ENCODE results near the gene NEURL2. TPM values are rescaled to one million over a fixed set of nuclear protein-coding genes. Genes with fewer than 3 reads are reported as not detected.
"Not testable (repeated sequence)": the region's sequence is repeated elsewhere in the genome, so short reads cannot be mapped to it uniquely, and the experiment has no call there.

The NEURL2 gene
- 7.1 and 8.9 TPM in 2 replicates for total RNA-seq (2014; rRNA removed; shearing (Covaris generic))
- polyA plus RNA-seq (2015; cell fraction: cytosol; rRNA removed), result 5.3 and 8.8 TPM in 2 replicates
- 18.6 and 23.3 TPM in 2 replicates for polyA plus RNA-seq (2015; cell fraction: nucleus; rRNA removed)

- DNase-seq (ENCODE audit: low read depth, low spot score), result peak; percentile 88
- in situ Hi-C loops (cut with HindIII; ENCODE audit: low pct_unique_long_range_greater_than_20kb, low sequenced_read_pairs), result no loop called here
These were observed at the start of gene NEURL2, which contains the start of gene CTSA for GRCh38 chr20:45890985-45891983. Gene NEURL2 (minus strand): TSS chr20:45891208. CDS start chr20:45890991, 217 bp downstream. Gene CTSA (plus strand): TSS chr20:45891335. CDS start chr20:45891569, 234 bp downstream.

- in situ Hi-C loops (cut with HindIII; ENCODE audit: low pct_unique_long_range_greater_than_20kb, low sequenced_read_pairs), result no loop called here
- no peak for DNase-seq (ENCODE audit: low read depth, low spot score)
These were observed 49.5 kb upstream of the NEURL2 start for GRCh38 chr20:45940469-45940868.

- in situ Hi-C loops (cut with HindIII; ENCODE audit: low pct_unique_long_range_greater_than_20kb, low sequenced_read_pairs), result no loop called here
- no peak for DNase-seq (ENCODE audit: low read depth, low spot score)
These were observed 49.0 kb upstream of the NEURL2 start for GRCh38 chr20:45940053-45940452.

- no peak for DNase-seq (ENCODE audit: low read depth, low spot score)
- in situ Hi-C loops (cut with HindIII; ENCODE audit: low pct_unique_long_range_greater_than_20kb, low sequenced_read_pairs), result no loop called here
These were observed 47.9 kb upstream of the NEURL2 start for GRCh38 chr20:45938727-45939438.

- DNase-seq (ENCODE audit: low read depth, low spot score), result no peak
- in situ Hi-C loops (cut with HindIII; ENCODE audit: low pct_unique_long_range_greater_than_20kb, low sequenced_read_pairs), result no loop called here
These were observed 46.8 kb upstream of the NEURL2 start for GRCh38 chr20:45937765-45938164.

- DNase-seq (ENCODE audit: low read depth, low spot score), result no peak
- in situ Hi-C loops (cut with HindIII; ENCODE audit: low pct_unique_long_range_greater_than_20kb, low sequenced_read_pairs), result no loop called here
These were observed 44.5 kb upstream of the NEURL2 start for GRCh38 chr20:45935416-45936046.

GRCh38 chr20:45934586-45935415 lies 43.8 kb upstream of the NEURL2 start, which contains the start of gene PCIF1:
Gene PCIF1 (plus strand): TSS chr20:45934683. CDS start chr20:45939000, 4,317 bp downstream.
- peak; percentile 99 for DNase-seq (ENCODE audit: low read depth, low spot score)
- in situ Hi-C loops (cut with HindIII; ENCODE audit: low pct_unique_long_range_greater_than_20kb, low sequenced_read_pairs), result no loop called here

- in situ Hi-C loops (cut with HindIII; ENCODE audit: low pct_unique_long_range_greater_than_20kb, low sequenced_read_pairs), result no loop called here
- peak; percentile 55 for DNase-seq (ENCODE audit: low read depth, low spot score)
These were observed 43.1 kb upstream of the NEURL2 start for GRCh38 chr20:45934046-45934585.

GRCh38 chr20:45933266-45934045 lies 42.4 kb upstream of the NEURL2 start:
- in situ Hi-C loops (cut with HindIII; ENCODE audit: low pct_unique_long_range_greater_than_20kb, low sequenced_read_pairs), result no loop called here
- peak; percentile 80 for DNase-seq (ENCODE audit: low read depth, low spot score)

- in situ Hi-C loops (cut with HindIII; ENCODE audit: low pct_unique_long_range_greater_than_20kb, low sequenced_read_pairs); DNase-seq (ENCODE audit: low read depth, low spot score): not testable (repeated sequence)
These were observed 40.7 kb upstream of the NEURL2 start for GRCh38 chr20:45931680-45932079.

- in situ Hi-C loops (cut with HindIII; ENCODE audit: low pct_unique_long_range_greater_than_20kb, low sequenced_read_pairs), result no loop called here
- no peak for DNase-seq (ENCODE audit: low read depth, low spot score)
These were observed 36.3 kb upstream of the NEURL2 start for GRCh38 chr20:45927071-45927878.

GRCh38 chr20:45926731-45927070 lies 35.7 kb upstream of the NEURL2 start:
- no peak for DNase-seq (ENCODE audit: low read depth, low spot score)
- in situ Hi-C loops (cut with HindIII; ENCODE audit: low pct_unique_long_range_greater_than_20kb, low sequenced_read_pairs), result no loop called here

- no peak for DNase-seq (ENCODE audit: low read depth, low spot score)
- in situ Hi-C loops (cut with HindIII; ENCODE audit: low pct_unique_long_range_greater_than_20kb, low sequenced_read_pairs), result no loop called here
These were observed 35.0 kb upstream of the NEURL2 start for GRCh38 chr20:45925821-45926506.

- in situ Hi-C loops (cut with HindIII; ENCODE audit: low pct_unique_long_range_greater_than_20kb, low sequenced_read_pairs), result no loop called here
These were observed 33.6 kb upstream of the NEURL2 start for GRCh38 chr20:45924391-45925261.

More at GRCh38 chr20:45924391-45925261, 33.6 kb upstream of the NEURL2 start:
- DNase-seq (ENCODE audit: low read depth, low spot score), result no peak

Measured in SK-MEL-5 (cell line).